Stimulated activated CD8-positive, alpha-beta memory T cell treated with anti-CD3 and anti-CD28 coated beads, Interleukin-15, amount 100 ng/mL, for 4 hours (primary cell): Measurements from ENCODE around the gene SLC1A1.
"Not testable (repeated sequence)": the region's sequence is repeated elsewhere in the genome, so short reads cannot be mapped to it uniquely, and the experiment has no call there.

Source experiments
- DNase-seq, 2 donors: peaks; one replicate each; pipeline ENCODE4 v3.0.0-alpha.2; 2020; ENCODE audit warnings: low read depth in 2 of 2

The SLC1A1 gene

DNA sequence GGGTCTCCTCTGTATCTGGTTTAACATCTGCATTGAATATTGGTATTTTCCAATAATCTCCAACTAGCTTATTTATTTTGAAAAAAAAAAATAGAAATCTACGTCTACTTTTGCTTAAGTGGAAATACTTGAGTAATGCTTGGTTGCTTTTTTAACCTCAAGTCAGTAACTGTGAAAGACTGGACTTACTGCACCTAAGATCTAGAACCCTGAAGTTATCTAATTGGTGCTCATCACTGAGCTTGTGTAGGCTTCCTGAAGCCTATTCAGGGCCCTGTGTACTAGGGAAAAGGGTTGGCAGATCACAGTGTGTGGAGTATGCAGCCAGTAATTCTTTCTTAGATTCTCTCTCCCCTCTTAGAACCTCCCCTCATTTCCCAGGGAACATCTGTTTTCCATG lies 16.2 kb downstream of the SLC1A1 start:
- DNase-seq, result no peak

- DNase-seq, result no peak
Observed at GRCh38 chr9:4507306-4508130, 17.2 kb downstream of the SLC1A1 start.

DNA sequence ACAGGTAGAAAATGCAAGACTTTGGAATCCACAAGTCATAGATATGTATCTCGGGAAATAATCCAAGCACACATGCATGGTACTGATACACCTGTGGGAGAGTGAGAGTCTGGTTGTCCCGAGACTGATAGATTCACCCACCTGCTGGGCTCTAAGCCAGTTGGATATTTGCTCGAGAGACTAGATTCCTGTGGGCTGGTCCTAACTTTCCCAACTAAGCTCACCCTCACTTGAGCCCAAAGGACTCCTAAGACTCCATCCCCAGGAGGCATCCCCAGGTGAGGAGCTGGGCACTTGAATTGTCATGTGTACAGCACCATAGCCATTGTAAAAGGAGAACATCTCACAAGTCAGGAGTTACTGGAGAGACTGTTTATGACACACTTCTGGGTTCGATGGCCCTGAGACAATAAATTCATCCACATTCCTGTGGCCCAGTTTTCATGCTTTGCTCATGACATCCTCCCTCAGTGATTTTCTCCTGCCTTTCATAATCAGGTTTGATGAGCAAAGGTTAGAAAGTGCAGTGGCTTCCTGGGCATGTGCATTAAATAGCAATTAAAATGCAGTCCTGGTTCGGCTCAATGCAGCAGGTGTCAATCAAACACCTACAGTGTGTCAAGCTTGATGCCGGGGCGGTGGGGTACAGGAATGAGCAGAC lies 18.1 kb downstream of the SLC1A1 start:
- DNase-seq, result no peak

DNA sequence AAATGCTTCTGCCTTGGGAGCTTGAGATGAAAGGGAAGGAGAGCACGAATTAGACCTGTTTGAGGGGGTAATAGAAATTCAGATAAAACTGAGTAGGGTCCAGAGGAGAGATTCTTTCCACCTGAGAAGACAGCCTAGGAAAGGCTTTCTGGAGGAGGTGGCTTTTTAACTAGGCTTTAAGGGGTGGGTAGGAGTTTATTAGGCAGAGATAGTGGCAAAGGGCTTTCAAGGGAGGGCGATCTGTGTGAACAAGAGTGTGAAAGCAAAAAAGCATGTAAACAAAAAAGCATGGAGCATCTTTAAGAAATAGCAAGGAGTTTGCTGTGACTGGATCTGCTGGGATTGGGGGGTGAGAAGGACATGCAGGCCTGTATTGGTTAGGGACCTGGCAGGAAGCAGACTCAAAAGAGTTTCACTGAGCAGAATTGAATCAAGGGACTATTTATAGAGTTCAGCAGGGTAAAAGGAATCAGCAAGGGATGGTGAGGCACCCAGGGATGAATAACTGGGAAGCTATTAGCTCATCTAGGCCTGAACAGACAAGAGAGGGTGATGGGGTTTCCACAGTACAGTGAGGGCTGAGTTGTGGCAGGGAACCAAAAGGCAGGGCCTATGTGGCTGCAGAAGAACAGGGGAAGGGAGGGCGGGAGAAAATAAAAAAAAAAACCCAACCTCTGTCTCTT lies 18.8 kb downstream of the SLC1A1 start:
- DNase-seq, result no peak

GRCh38 chr9:4509590-4509984 lies 19.3 kb downstream of the SLC1A1 start:
- DNase-seq, result no peak

GRCh38 chr9:4510546-4511322 lies 20.5 kb downstream of the SLC1A1 start:
- no peak for DNase-seq

- no peak for DNase-seq
Observed at GRCh38 chr9:4514252-4515128, 24.2 kb downstream of the SLC1A1 start.

GRCh38 chr9:4515958-4516375 lies 25.7 kb downstream of the SLC1A1 start:
- DNase-seq, result no peak

DNA sequence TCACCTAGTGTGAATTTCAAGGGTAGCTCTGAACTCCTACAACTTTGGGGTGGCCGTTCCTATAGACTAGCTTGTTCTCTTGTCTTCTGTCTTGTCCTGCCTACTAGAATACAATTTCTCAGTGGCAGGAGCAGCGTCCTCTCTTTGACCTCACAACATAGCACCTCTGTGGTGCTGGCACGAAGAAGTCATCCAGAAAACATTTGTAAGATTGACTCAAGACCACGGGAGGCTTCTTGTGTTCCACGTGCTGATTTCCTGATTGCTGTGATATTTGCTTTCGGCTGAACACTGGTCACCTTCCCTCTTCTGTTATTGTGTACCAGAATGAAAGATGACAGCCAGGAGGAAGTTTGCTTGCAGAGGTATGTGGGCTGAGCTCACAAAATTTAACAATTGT lies 27.0 kb downstream of the SLC1A1 start:
- DNase-seq, result no peak

DNA sequence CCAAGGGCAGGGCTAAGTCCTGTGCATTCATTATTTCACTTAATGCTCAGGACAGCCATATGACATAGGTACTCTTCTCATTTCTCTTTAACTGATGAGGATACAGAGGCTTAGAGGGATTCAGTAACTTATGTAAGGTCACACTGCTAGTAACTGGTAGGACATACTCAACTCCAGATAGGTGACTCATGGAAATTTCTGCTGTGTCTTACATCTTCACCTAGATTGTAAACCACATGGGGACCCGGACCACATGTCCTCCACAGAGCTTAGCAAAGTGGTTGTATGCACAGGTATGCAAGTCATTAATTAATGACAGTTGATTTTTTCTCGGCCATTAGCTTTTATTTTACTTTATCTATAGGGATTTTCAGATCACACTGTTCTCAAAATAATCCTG lies 29.3 kb downstream of the SLC1A1 start:
- DNase-seq, result no peak

DNA sequence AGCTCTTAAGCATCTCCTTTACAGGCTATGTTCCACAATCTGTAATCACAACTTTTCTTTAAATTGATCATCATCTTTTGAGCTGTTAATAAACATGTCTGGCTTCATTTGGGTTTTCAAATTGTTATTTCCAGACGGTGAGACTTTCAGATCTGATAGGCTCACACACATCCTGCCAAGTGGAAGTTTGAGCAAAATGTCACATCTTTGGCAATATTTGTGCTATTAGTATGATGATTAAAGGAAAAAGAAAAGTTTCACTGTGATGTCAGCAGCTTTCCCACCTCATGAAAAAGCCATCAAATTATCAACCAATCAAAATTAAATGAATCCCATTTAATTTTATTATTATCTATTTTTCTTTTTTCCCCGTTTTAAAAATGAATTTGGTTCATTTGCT lies 29.8 kb downstream of the SLC1A1 start:
- no peak for DNase-seq

DNA sequence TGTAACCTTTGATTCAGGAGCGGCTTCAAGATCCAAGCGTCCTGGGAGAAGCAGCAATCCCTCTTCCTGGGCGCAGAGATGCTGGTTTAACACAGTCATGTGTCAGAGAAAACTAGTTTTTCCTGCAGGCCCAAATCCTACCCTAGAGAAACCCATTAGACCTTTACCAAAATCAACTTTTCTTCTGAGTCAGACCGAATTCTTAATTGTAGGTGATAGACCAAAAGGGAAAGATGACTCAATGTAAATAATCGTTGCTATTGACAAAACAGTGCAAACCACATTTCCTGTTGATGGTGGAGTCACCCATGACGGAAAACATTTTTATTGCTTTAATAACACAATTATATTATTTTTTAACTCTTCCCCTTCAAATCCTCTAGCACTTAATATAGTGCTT lies 40.1 kb downstream of the SLC1A1 start:
- no peak for DNase-seq

GRCh38 chr9:4530831-4531230 lies 40.6 kb downstream of the SLC1A1 start:
- DNase-seq, result not testable (repeated sequence)

- DNase-seq, result not testable (repeated sequence)
Observed at GRCh38 chr9:4531355-4531754, 41.1 kb downstream of the SLC1A1 start.

GRCh38 chr9:4533881-4534280 lies 43.6 kb downstream of the SLC1A1 start:
- DNase-seq, result not testable (repeated sequence)

GRCh38 chr9:4536196-4536595 lies 45.9 kb downstream of the SLC1A1 start:
- not testable (repeated sequence) for DNase-seq

- no peak for DNase-seq
Observed at GRCh38 chr9:4537581-4537980, 47.3 kb downstream of the SLC1A1 start.

GRCh38 chr9:4538107-4538506 lies 47.8 kb downstream of the SLC1A1 start:
- no peak for DNase-seq

- DNase-seq, result no peak
Observed at GRCh38 chr9:4538621-4539020, 48.4 kb downstream of the SLC1A1 start.

- no peak for DNase-seq
Observed at GRCh38 chr9:4540425-4540824, 50.2 kb downstream of the SLC1A1 start.

DNA sequence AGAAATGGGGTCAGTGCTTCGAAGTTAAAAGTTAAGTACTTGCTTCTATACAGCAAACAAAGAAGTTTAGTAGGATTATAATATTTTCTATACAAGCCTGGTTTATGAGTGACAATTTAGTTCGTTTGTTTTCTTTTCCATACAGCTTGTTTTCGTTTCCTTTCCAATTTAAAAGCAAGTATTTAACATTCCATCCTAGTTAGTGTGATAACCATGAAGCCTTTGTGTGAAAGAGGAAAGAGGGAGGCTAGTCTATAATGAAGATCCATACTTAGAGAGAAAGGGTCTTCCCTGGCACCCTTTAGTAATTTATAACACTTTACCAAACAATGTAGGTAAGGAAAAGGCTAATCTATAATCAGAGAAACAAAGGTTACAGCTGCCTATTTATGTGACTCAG lies 51.0 kb downstream of the SLC1A1 start:
- no peak for DNase-seq
